Spinal cord (tissue), 10 donors: ENCODE data around the gene TRAPPC2L. TPM values are rescaled to one million over a fixed set of nuclear protein-coding genes. Genes with fewer than 3 reads are reported as not detected.

Experiments used
- DNase-seq, 6 donors: peaks; one replicate each; pipeline versions ENCODE4 v3.0.0 to v3.0.0-alpha.2; 2013 to 2015; ENCODE audit warnings: low spot score in 6 of 6, low read depth in 4 of 6
- H3K27ac ChIP-seq: one replicate; pipeline ENCODE4 v1.5.1; 2013; ENCODE audit warnings: low read depth, low read length, control low read depth
- H3K27me3 ChIP-seq: one replicate; pipeline ENCODE4 v1.6.1; 2013; ENCODE audit warnings: low read length; ENCODE audit not compliant: control insufficient read depth, insufficient read depth
- H3K36me3 ChIP-seq: one replicate; pipeline ENCODE4 v1.6.1; 2013; ENCODE audit warnings: low read length; ENCODE audit not compliant: control insufficient read depth, insufficient read depth
- H3K4me1 ChIP-seq: one replicate; pipeline ENCODE4 v1.6.1; 2013; ENCODE audit warnings: low read length; ENCODE audit not compliant: control insufficient read depth, insufficient read depth
- H3K4me3 ChIP-seq: one replicate; pipeline ENCODE4 v1.5.1; 2013; ENCODE audit warnings: low read depth, low read length, control low read depth
- H3K9me3 ChIP-seq: one replicate; pipeline ENCODE4 v1.6.1; 2013; ENCODE audit warnings: low read length; ENCODE audit not compliant: control insufficient read depth, insufficient read depth
- WGBS: methylation state at CpG from one replicate; pipeline ENCODE4 v1.1.5; 2013; ENCODE audit warnings: missing lambda C conversion rate; ENCODE audit not compliant: insufficient coverage; 5-methylcytosine and 5-hydroxymethylcytosine counted together
- polyA plus RNA-seq, 2 donors: library from polyadenylated mRNA; unstranded; fragments of 120-200 nt; gene quantifications; one replicate each; pipeline ENCODE4 v1.2.1, GENCODE V29; 2013; ENCODE audit not compliant: insufficient read length in 2 of 2
- total RNA-seq, 2 donors: library from RNA; depleted of rRNA in 1 of 2; stranded (reverse); fragments of 120-200 nt in 1 of 2; fragments of >200 nt in 1 of 2; gene quantifications; one replicate each; pipeline versions ENCODE4 v1.2.3 to v1.2.4, GENCODE V29; 2013 to 2014
- donor health status: healthy.

TRAPPC2L gene
- total and polyA plus RNA-seq, 4 donors, result 36.3 to 131 (median 89.9) TPM

- Histone ChIP-seq H3K4me1 (peaks cover 19% of the 10 kb centered on the region), H3K9me3 (no peaks in the 10 kb centered on the region)
Measured at GRCh38 chr16:88904676-88905365, 47.9 kb downstream of the TRAPPC2L start.

GRCh38 chr16:88905563-88905962 lies 48.6 kb downstream of the TRAPPC2L start:
- Histone ChIP-seq H3K4me3 (no peak overlapping the region), H3K4me1 (peaks cover 23% of the 10 kb centered on the region), H3K36me3 (peaks cover 43% of the 10 kb centered on the region), H3K9me3 (no peaks in the 10 kb centered on the region), H3K27ac (no peak overlapping the region), H3K27me3 (no peaks in the 10 kb centered on the region)
- 23% methylated on average over 6 of the region's 13 CpGs for WGBS
- DNase-seq, result no peak

More at GRCh38 chr16:88904676-88905365, 47.9 kb downstream of the TRAPPC2L start:
- Histone ChIP-seq H3K27ac (no peak overlapping the region), H3K4me3 (no peak overlapping the region), H3K27me3 (no peaks in the 10 kb centered on the region), H3K36me3 (peaks cover 46% of the 10 kb centered on the region)
- DNase-seq, result no peak
- 87% methylated on average over 9 of the region's 21 CpGs for WGBS

- H3K4me3 ChIP-seq, result no peak overlapping the region
- WGBS, result 74% methylated on average over 16 of the region's 16 CpGs
- H3K9me3 ChIP-seq, result no peaks in the 10 kb centered on the region
- H3K4me1 ChIP-seq, result peaks cover 27% of the 10 kb centered on the region
- peaks cover 38% of the 10 kb centered on the region for H3K36me3 ChIP-seq
- no peaks in the 10 kb centered on the region for H3K27me3 ChIP-seq
- DNase-seq, result no peak
- H3K27ac ChIP-seq, result no peak overlapping the region
Measured at GRCh38 chr16:88906020-88906419, 49.1 kb downstream of the TRAPPC2L start.

- Histone ChIP-seq H3K9me3 (no peaks in the 10 kb centered on the region), H3K4me3 (no peak overlapping the region), H3K27me3 (no peaks in the 10 kb centered on the region), H3K4me1 (peaks cover 33% of the 10 kb centered on the region), H3K36me3 (peaks cover 32% of the 10 kb centered on the region), H3K27ac (no peak overlapping the region)
- WGBS, result 88% methylated on average over 21 of the region's 22 CpGs
- no peak for DNase-seq
Measured at GRCh38 chr16:88906535-88907105, 49.7 kb downstream of the TRAPPC2L start.

- Histone ChIP-seq H3K4me1 (peaks cover 36% of the 10 kb centered on the region), H3K9me3 (no peaks in the 10 kb centered on the region), H3K4me3 (no peak overlapping the region), H3K27me3 (no peaks in the 10 kb centered on the region), H3K36me3 (peaks cover 27% of the 10 kb centered on the region), H3K27ac (no peak overlapping the region)
- no peak for DNase-seq
- 88% methylated on average over 4 of the region's 4 CpGs for WGBS
Measured at GRCh38 chr16:88907768-88908167, 50.8 kb downstream of the TRAPPC2L start.

GRCh38 chr16:88908307-88908706 lies 51.4 kb downstream of the TRAPPC2L start:
- H3K4me1 ChIP-seq, result peaks cover 38% of the 10 kb centered on the region
- no peak for DNase-seq
- 84% methylated on average over 17 of the region's 17 CpGs for WGBS

GRCh38 chr16:88909431-88910210 lies 52.7 kb downstream of the TRAPPC2L start:
- Histone ChIP-seq H3K4me3 (no peak overlapping the region), H3K27me3 (no peaks in the 10 kb centered on the region), H3K9me3 (no peaks in the 10 kb centered on the region), H3K36me3 (peaks cover 24% of the 10 kb centered on the region), H3K4me1 (peaks cover 41% of the 10 kb centered on the region), H3K27ac (no peak overlapping the region)
- DNase-seq, result peak in 1 of 6 donors; percentile 44
- WGBS, result 71% methylated on average over 42 of the region's 44 CpGs

More at GRCh38 chr16:88908307-88908706, 51.4 kb downstream of the TRAPPC2L start:
- Histone ChIP-seq H3K9me3 (no peaks in the 10 kb centered on the region), H3K27me3 (no peaks in the 10 kb centered on the region), H3K27ac (no peak overlapping the region), H3K36me3 (peaks cover 25% of the 10 kb centered on the region), H3K4me3 (no peak overlapping the region)

- no peaks in the 10 kb centered on the region for H3K27me3 ChIP-seq
- 56% methylated on average over 25 of the region's 26 CpGs for WGBS
- H3K9me3 ChIP-seq, result no peaks in the 10 kb centered on the region
- H3K27ac ChIP-seq, result no peak overlapping the region
- peaks cover 43% of the 10 kb centered on the region for H3K4me1 ChIP-seq
- DNase-seq, result peak in 1 of 6 donors; percentile 22
- H3K4me3 ChIP-seq, result no peak overlapping the region
- peaks cover 20% of the 10 kb centered on the region for H3K36me3 ChIP-seq
Measured at GRCh38 chr16:88910284-88911135, 53.6 kb downstream of the TRAPPC2L start.
